Mammary epithelial cell (primary cell): ENCODE results near the gene CCDC57.
"Not testable (repeated sequence)": the region's sequence is repeated elsewhere in the genome, so short reads cannot be mapped to it uniquely, and the experiment has no call there.

Experiments
- EZH2 ChIP-seq: IDR thresholded peaks from 2 replicates; pipeline ENCODE4 v1.6.1; 2012; ENCODE audit warnings: low read length, inconsistent platforms, borderline replicate concordance
- TF ChIP-seq, protein P1 (sequence below), 2 donors: IDR thresholded peaks in 1 of 2; conservative IDR thresholded peaks in 1 of 2; 2 replicates each; pipeline ENCODE4 v1.5.1; 2011 to 2012; ENCODE audit warnings: inconsistent platforms in 2 of 2, low read length in 2 of 2, mild to moderate bottlenecking in 2 of 2, control low read depth in 1 of 2, low read depth in 1 of 2; ENCODE audit not compliant: insufficient read depth in 1 of 2; ENCODE audit errors: extremely low read depth in 1 of 2

GRCh38 chr17:82133166-82133953 is 79.3 kb downstream of the CCDC57 start:
- TF ChIP-seq, protein P1, sequence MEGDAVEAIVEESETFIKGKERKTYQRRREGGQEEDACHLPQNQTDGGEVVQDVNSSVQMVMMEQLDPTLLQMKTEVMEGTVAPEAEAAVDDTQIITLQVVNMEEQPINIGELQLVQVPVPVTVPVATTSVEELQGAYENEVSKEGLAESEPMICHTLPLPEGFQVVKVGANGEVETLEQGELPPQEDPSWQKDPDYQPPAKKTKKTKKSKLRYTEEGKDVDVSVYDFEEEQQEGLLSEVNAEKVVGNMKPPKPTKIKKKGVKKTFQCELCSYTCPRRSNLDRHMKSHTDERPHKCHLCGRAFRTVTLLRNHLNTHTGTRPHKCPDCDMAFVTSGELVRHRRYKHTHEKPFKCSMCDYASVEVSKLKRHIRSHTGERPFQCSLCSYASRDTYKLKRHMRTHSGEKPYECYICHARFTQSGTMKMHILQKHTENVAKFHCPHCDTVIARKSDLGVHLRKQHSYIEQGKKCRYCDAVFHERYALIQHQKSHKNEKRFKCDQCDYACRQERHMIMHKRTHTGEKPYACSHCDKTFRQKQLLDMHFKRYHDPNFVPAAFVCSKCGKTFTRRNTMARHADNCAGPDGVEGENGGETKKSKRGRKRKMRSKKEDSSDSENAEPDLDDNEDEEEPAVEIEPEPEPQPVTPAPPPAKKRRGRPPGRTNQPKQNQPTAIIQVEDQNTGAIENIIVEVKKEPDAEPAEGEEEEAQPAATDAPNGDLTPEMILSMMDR (conservative IDR thresholded peaks at IDR 0.05 in 1 of 2, IDR thresholded peaks at IDR 0.05 in 1 of 2; ENCODE audit: extremely low read depth in 1 of 2, insufficient read depth in 1 of 2, low read depth in 1 of 2, low read length in 2 of 2), result not testable (repeated sequence)
- not testable (repeated sequence) for TF ChIP-seq EZH2
